Measurements from ENCODE around the gene CFAP299.

CFAP299 gene

GRCh38 chr4:80542747-80543146, 207.2 kb downstream of the CFAP299 start:
- no CpG with 5 or more reads among the region's 2 CpGs for WGBS (ENCODE audit: extremely low coverage, insufficient coverage, insufficient read length)
- no peaks in the 10 kb centered on the region for H3K79me1 ChIP-seq (ENCODE audit: low read length)
- no peak overlapping the region for H2BK12ac ChIP-seq (ENCODE audit: low read length)
- H3K79me2 ChIP-seq (ENCODE audit: control insufficient read depth, insufficient read depth, low read length, poor library complexity), result no peaks in the 10 kb centered on the region
- no peak overlapping the region for H3K9ac ChIP-seq (ENCODE audit: low read length)
- H4K91ac ChIP-seq (ENCODE audit: low read depth, low read length), result no peak overlapping the region
- H4K8ac ChIP-seq (ENCODE audit: low read depth, low read length), result no peak overlapping the region
- no peaks in the 10 kb centered on the region for H3K27me3 ChIP-seq (ENCODE audit: insufficient read depth, low read length)
- H3K4ac ChIP-seq (ENCODE audit: low read depth, low read length), result no peak overlapping the region
- no peak overlapping the region for H3K14ac ChIP-seq (ENCODE audit: low read length)
- H3K4me2 ChIP-seq (ENCODE audit: low read length), result no peak overlapping the region
- no peak overlapping the region for H3K4me3 ChIP-seq (ENCODE audit: low read depth, low read length)
- no peak overlapping the region for H3K18ac ChIP-seq (ENCODE audit: low read length)
- H2BK120ac ChIP-seq (ENCODE audit: insufficient read depth, low read length, poor library complexity), result no peak overlapping the region
- H2AK5ac ChIP-seq (ENCODE audit: low read length), result no peak overlapping the region
- H2AFZ ChIP-seq (ENCODE audit: insufficient read depth, low read length, poor library complexity), result no peak overlapping the region
- no peak overlapping the region for H3K27ac ChIP-seq (ENCODE audit: low read depth, low read length)
- H3K9me3 ChIP-seq (ENCODE audit: insufficient read depth, low read depth, low read length), result no peaks in the 10 kb centered on the region
- no peak overlapping the region for H2BK5ac ChIP-seq (ENCODE audit: low read depth, low read length, poor library complexity)
- H4K12ac ChIP-seq (ENCODE audit: low read depth, low read length), result no peak overlapping the region
- H3K36me3 ChIP-seq (ENCODE audit: control insufficient read depth in 1 of 2, insufficient read depth in 2 of 2, low read length in 2 of 2), result no peaks in the 10 kb centered on the region
- H3K23ac ChIP-seq (ENCODE audit: low read length), result no peak overlapping the region
- no peak for DNase-seq
- no peaks in the 10 kb centered on the region for H3K4me1 ChIP-seq (ENCODE audit: control insufficient read depth in 1 of 2, insufficient read depth in 2 of 2, low read length in 2 of 2)

GRCh38 chr4:80560337-80560736, 224.8 kb downstream of the CFAP299 start:
- H2BK5ac ChIP-seq (ENCODE audit: low read depth, low read length, poor library complexity), result no peak overlapping the region
- H3K36me3 ChIP-seq (ENCODE audit: control insufficient read depth in 1 of 2, insufficient read depth in 2 of 2, low read length in 2 of 2), result no peaks in the 10 kb centered on the region
- no peak overlapping the region for H4K8ac ChIP-seq (ENCODE audit: low read depth, low read length)
- H4K91ac ChIP-seq (ENCODE audit: low read depth, low read length), result no peak overlapping the region
- no peak overlapping the region for H4K12ac ChIP-seq (ENCODE audit: low read depth, low read length)
- no peak overlapping the region for H2BK120ac ChIP-seq (ENCODE audit: insufficient read depth, low read length, poor library complexity)
- no peak overlapping the region for H3K23ac ChIP-seq (ENCODE audit: low read length)
- H3K27ac ChIP-seq (ENCODE audit: low read depth, low read length), result no peak overlapping the region
- H3K14ac ChIP-seq (ENCODE audit: low read length), result no peak overlapping the region
- no peaks in the 10 kb centered on the region for H3K79me1 ChIP-seq (ENCODE audit: low read length)
- no peak overlapping the region for H3K18ac ChIP-seq (ENCODE audit: low read length)
- no CpG with 5 or more reads among the region's 3 CpGs for WGBS (ENCODE audit: extremely low coverage, insufficient coverage, insufficient read length)
- H3K4me1 ChIP-seq (ENCODE audit: control insufficient read depth in 1 of 2, insufficient read depth in 2 of 2, low read length in 2 of 2), result no peaks in the 10 kb centered on the region
- no peaks in the 10 kb centered on the region for H3K79me2 ChIP-seq (ENCODE audit: control insufficient read depth, insufficient read depth, low read length, poor library complexity)
- H2BK12ac ChIP-seq (ENCODE audit: low read length), result no peak overlapping the region
- H2AK5ac ChIP-seq (ENCODE audit: low read length), result no peak overlapping the region
- no peak overlapping the region for H3K4me3 ChIP-seq (ENCODE audit: low read depth, low read length)
- H3K4ac ChIP-seq (ENCODE audit: low read depth, low read length), result no peak overlapping the region
- H3K9me3 ChIP-seq (ENCODE audit: insufficient read depth, low read depth, low read length), result no peaks in the 10 kb centered on the region
- no peak overlapping the region for H3K4me2 ChIP-seq (ENCODE audit: low read length)
- no peak for DNase-seq
- H3K27me3 ChIP-seq (ENCODE audit: insufficient read depth, low read length), result no peaks in the 10 kb centered on the region
- no peak overlapping the region for H3K9ac ChIP-seq (ENCODE audit: low read length)
- no peak overlapping the region for H2AFZ ChIP-seq (ENCODE audit: insufficient read depth, low read length, poor library complexity)

- H3K27me3 ChIP-seq (ENCODE audit: insufficient read depth, low read length), result no peaks in the 10 kb centered on the region
- no peaks in the 10 kb centered on the region for H3K79me1 ChIP-seq (ENCODE audit: low read length)
- H2BK120ac ChIP-seq (ENCODE audit: insufficient read depth, low read length, poor library complexity), result no peak overlapping the region
- no peak overlapping the region for H3K18ac ChIP-seq (ENCODE audit: low read length)
- H3K9ac ChIP-seq (ENCODE audit: low read length), result no peak overlapping the region
- no peak overlapping the region for H2AFZ ChIP-seq (ENCODE audit: insufficient read depth, low read length, poor library complexity)
- H3K4me1 ChIP-seq (ENCODE audit: control insufficient read depth in 1 of 2, insufficient read depth in 2 of 2, low read length in 2 of 2), result no peaks in the 10 kb centered on the region
- H3K14ac ChIP-seq (ENCODE audit: low read length), result no peak overlapping the region
- no peak overlapping the region for H2BK5ac ChIP-seq (ENCODE audit: low read depth, low read length, poor library complexity)
- no peak overlapping the region for H3K4me2 ChIP-seq (ENCODE audit: low read length)
- H3K79me2 ChIP-seq (ENCODE audit: control insufficient read depth, insufficient read depth, low read length, poor library complexity), result no peaks in the 10 kb centered on the region
- H2AK5ac ChIP-seq (ENCODE audit: low read length), result no peak overlapping the region
- no peak overlapping the region for H2BK12ac ChIP-seq (ENCODE audit: low read length)
- no peak overlapping the region for H3K4ac ChIP-seq (ENCODE audit: low read depth, low read length)
- no peak for DNase-seq
- no peak overlapping the region for H4K12ac ChIP-seq (ENCODE audit: low read depth, low read length)
- no peak overlapping the region for H3K27ac ChIP-seq (ENCODE audit: low read depth, low read length)
- no peaks in the 10 kb centered on the region for H3K36me3 ChIP-seq (ENCODE audit: control insufficient read depth in 1 of 2, insufficient read depth in 2 of 2, low read length in 2 of 2)
- H4K91ac ChIP-seq (ENCODE audit: low read depth, low read length), result no peak overlapping the region
- no peak overlapping the region for H3K23ac ChIP-seq (ENCODE audit: low read length)
- H3K4me3 ChIP-seq (ENCODE audit: low read depth, low read length), result no peak overlapping the region
- WGBS (ENCODE audit: extremely low coverage, insufficient coverage, insufficient read length), result no CpG with 5 or more reads among the region's 5 CpGs
- no peaks in the 10 kb centered on the region for H3K9me3 ChIP-seq (ENCODE audit: insufficient read depth, low read depth, low read length)
- H4K8ac ChIP-seq (ENCODE audit: low read depth, low read length), result no peak overlapping the region
Observed at GRCh38 chr4:80566203-80566872, 230.8 kb downstream of the CFAP299 start.

GRCh38 chr4:80568891-80569290, 233.4 kb downstream of the CFAP299 start:
- Histone ChIP-seq H3K4me3 (ENCODE audit: low read depth, low read length) (no peak overlapping the region), H3K27me3 (ENCODE audit: insufficient read depth, low read length) (no peaks in the 10 kb centered on the region), H3K4ac (ENCODE audit: low read depth, low read length) (no peak overlapping the region), H3K79me1 (ENCODE audit: low read length) (no peaks in the 10 kb centered on the region), H4K12ac (ENCODE audit: low read depth, low read length) (no peak overlapping the region), H3K23ac (ENCODE audit: low read length) (no peak overlapping the region), H3K9me3 (ENCODE audit: insufficient read depth, low read depth, low read length) (no peaks in the 10 kb centered on the region), H2BK120ac (ENCODE audit: insufficient read depth, low read length, poor library complexity) (no peak overlapping the region), H4K8ac (ENCODE audit: low read depth, low read length) (no peak overlapping the region), H2BK5ac (ENCODE audit: low read depth, low read length, poor library complexity) (no peak overlapping the region), H3K4me2 (ENCODE audit: low read length) (no peak overlapping the region), H3K79me2 (ENCODE audit: control insufficient read depth, insufficient read depth, low read length, poor library complexity) (no peaks in the 10 kb centered on the region), H3K14ac (ENCODE audit: low read length) (no peak overlapping the region), H4K91ac (ENCODE audit: low read depth, low read length) (no peak overlapping the region), H3K36me3 (ENCODE audit: control insufficient read depth in 1 of 2, insufficient read depth in 2 of 2, low read length in 2 of 2) (no peaks in the 10 kb centered on the region), H3K4me1 (ENCODE audit: control insufficient read depth in 1 of 2, insufficient read depth in 2 of 2, low read length in 2 of 2) (no peaks in the 10 kb centered on the region), H2AFZ (ENCODE audit: insufficient read depth, low read length, poor library complexity) (no peak overlapping the region), H2AK5ac (ENCODE audit: low read length) (no peak overlapping the region), H2BK12ac (ENCODE audit: low read length) (no peak overlapping the region), H3K18ac (ENCODE audit: low read length) (no peak overlapping the region), H3K9ac (ENCODE audit: low read length) (no peak overlapping the region), H3K27ac (ENCODE audit: low read depth, low read length) (no peak overlapping the region)
- DNase-seq, result no peak
- WGBS (ENCODE audit: extremely low coverage, insufficient coverage, insufficient read length), result no CpG with 5 or more reads among the region's 1 CpG
